Measurements from ENCODE around the gene ISL2. TPM values are rescaled to one million over a fixed set of nuclear protein-coding genes. Genes with fewer than 3 reads are reported as not detected.

Gene ISL2
- total RNA-seq, 1 experiment from 2014 or later = 0.51 TPM

DNA sequence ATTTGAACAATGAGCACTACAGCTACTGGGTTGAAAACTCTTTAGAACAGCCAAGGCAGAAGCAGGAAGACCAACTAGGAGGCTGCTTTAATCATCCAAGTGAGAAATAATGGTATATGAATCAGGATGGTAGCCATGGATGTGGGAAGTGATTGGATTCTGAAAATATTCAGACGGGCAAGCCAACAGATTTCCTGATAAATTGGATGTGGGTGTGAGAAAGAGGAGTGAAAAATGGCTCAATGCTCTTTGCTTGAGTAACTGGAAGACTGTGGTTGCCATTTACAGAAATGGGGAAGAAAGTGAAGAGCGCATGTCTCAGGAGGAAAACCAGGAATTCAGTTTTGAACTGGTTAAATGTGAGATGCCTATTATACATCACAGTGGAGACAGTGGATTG, 50.4 kb downstream of the ISL2 start:
- H3K4me3 ChIP-seq (ENCODE audit: low read depth in 2 of 2, low read length in 2 of 2) = no peak overlapping the region
- DNase-seq (ENCODE audit: low read depth, low spot score) = no peak
- H3K4me1 ChIP-seq (ENCODE audit: control insufficient read depth, insufficient read depth, low read length) = no peaks in the 10 kb centered on the region
- no peak overlapping the region for H3K27ac ChIP-seq (ENCODE audit: low read length)
- TF ChIP-seq, protein P1, sequence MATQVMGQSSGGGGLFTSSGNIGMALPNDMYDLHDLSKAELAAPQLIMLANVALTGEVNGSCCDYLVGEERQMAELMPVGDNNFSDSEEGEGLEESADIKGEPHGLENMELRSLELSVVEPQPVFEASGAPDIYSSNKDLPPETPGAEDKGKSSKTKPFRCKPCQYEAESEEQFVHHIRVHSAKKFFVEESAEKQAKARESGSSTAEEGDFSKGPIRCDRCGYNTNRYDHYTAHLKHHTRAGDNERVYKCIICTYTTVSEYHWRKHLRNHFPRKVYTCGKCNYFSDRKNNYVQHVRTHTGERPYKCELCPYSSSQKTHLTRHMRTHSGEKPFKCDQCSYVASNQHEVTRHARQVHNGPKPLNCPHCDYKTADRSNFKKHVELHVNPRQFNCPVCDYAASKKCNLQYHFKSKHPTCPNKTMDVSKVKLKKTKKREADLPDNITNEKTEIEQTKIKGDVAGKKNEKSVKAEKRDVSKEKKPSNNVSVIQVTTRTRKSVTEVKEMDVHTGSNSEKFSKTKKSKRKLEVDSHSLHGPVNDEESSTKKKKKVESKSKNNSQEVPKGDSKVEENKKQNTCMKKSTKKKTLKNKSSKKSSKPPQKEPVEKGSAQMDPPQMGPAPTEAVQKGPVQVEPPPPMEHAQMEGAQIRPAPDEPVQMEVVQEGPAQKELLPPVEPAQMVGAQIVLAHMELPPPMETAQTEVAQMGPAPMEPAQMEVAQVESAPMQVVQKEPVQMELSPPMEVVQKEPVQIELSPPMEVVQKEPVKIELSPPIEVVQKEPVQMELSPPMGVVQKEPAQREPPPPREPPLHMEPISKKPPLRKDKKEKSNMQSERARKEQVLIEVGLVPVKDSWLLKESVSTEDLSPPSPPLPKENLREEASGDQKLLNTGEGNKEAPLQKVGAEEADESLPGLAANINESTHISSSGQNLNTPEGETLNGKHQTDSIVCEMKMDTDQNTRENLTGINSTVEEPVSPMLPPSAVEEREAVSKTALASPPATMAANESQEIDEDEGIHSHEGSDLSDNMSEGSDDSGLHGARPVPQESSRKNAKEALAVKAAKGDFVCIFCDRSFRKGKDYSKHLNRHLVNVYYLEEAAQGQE (IDR thresholded peaks at IDR 0.05; ENCODE audit: insufficient read depth in 1 of 2, low read depth in 2 of 2, low read length in 1 of 2) = no peak
- TF ChIP-seq, protein P2, sequence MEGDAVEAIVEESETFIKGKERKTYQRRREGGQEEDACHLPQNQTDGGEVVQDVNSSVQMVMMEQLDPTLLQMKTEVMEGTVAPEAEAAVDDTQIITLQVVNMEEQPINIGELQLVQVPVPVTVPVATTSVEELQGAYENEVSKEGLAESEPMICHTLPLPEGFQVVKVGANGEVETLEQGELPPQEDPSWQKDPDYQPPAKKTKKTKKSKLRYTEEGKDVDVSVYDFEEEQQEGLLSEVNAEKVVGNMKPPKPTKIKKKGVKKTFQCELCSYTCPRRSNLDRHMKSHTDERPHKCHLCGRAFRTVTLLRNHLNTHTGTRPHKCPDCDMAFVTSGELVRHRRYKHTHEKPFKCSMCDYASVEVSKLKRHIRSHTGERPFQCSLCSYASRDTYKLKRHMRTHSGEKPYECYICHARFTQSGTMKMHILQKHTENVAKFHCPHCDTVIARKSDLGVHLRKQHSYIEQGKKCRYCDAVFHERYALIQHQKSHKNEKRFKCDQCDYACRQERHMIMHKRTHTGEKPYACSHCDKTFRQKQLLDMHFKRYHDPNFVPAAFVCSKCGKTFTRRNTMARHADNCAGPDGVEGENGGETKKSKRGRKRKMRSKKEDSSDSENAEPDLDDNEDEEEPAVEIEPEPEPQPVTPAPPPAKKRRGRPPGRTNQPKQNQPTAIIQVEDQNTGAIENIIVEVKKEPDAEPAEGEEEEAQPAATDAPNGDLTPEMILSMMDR (IDR thresholded peaks at IDR 0.05) = no peak
- intact Hi-C loops (cut with micrococcal nuclease; ENCODE audit: unreplicated experiment) (no loop called here), in situ Hi-C loops (cut with HindIII; ENCODE audit: low pct_unique_long_range_greater_than_20kb, low sequenced_read_pairs) (no loop called here)
- CTCF ChIA-PET = no interaction called here
- no peaks in the 10 kb centered on the region for H3K27me3 ChIP-seq (ENCODE audit: control insufficient read depth, insufficient read depth, low read length)
- ATAC-seq = no peak
- BruUV-seq (replicated peaks) = no TSS peak
- no peaks in the 10 kb centered on the region for H3K36me3 ChIP-seq (ENCODE audit: control insufficient read depth, insufficient read depth, low read length)
- no peaks in the 10 kb centered on the region for H3K9me3 ChIP-seq (ENCODE audit: control insufficient read depth, insufficient read depth, low read depth, low read length)
- POLR2A ChIA-PET = no interaction called here

DNA sequence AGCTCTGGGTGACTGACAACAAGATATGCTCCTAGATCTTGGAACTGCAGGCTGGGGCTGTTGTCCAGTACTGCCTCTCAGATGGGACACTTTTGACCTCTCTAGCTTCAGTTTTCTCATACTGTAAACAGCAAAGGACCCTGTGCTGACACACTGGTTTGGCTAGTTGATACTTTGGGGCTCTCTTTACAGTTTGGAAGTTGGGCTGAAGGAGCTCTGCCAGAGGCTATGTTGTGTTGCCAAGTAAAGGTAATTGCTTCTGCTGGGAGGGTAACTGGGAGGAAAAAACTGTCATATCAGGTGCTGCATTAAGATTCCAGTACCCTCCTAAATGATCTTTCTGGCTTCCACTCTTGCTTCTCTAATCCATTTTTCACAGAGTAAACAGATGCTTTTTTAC, 54.0 kb downstream of the ISL2 start:
- no TSS peak for BruUV-seq (replicated peaks)
- ATAC-seq (no peak), DNase-seq (ENCODE audit: low read depth, low spot score) (no peak)
- TF ChIP-seq POLR2AphosphoS5 (IDR thresholded peaks at IDR 0.05; ENCODE audit: low read depth, low read length) (no peak), TCF7L2 (IDR thresholded peaks at IDR 0.05; ENCODE audit: low read depth, low read length) (no peak), SIN3A (IDR thresholded peaks at IDR 0.05; ENCODE audit: borderline replicate concordance, insufficient read depth, low read depth, low read length) (no peak)
- TF ChIP-seq, protein P2 (IDR thresholded peaks at IDR 0.05) = no peak
- TF ChIP-seq, protein P1 (IDR thresholded peaks at IDR 0.05; ENCODE audit: insufficient read depth in 1 of 2, low read depth in 2 of 2, low read length in 1 of 2) = no peak
- Histone ChIP-seq H3K4me1 (ENCODE audit: control insufficient read depth, insufficient read depth, low read length) (no peaks in the 10 kb centered on the region), H3K27ac (ENCODE audit: low read length) (no peak overlapping the region), H3K4me3 (ENCODE audit: low read depth in 2 of 2, low read length in 2 of 2) (no peak overlapping the region), H3K9me3 (ENCODE audit: control insufficient read depth, insufficient read depth, low read depth, low read length) (no peaks in the 10 kb centered on the region), H3K27me3 (ENCODE audit: control insufficient read depth, insufficient read depth, low read length) (no peaks in the 10 kb centered on the region), H3K36me3 (ENCODE audit: control insufficient read depth, insufficient read depth, low read length) (no peaks in the 10 kb centered on the region)
- intact Hi-C loops (cut with micrococcal nuclease; ENCODE audit: unreplicated experiment) (no loop called here), in situ Hi-C loops (cut with HindIII; ENCODE audit: low pct_unique_long_range_greater_than_20kb, low sequenced_read_pairs) (no loop called here)
- POLR2A ChIA-PET = no interaction called here
- CTCF ChIA-PET = no interaction called here

All from Panc1 (cell line).